ENCODE measurements around the gene RGS7.
"Not testable (repeated sequence)": the region's sequence is repeated elsewhere in the genome, so short reads cannot be mapped to it uniquely, and the experiment has no call there.

The RGS7 gene

DNA sequence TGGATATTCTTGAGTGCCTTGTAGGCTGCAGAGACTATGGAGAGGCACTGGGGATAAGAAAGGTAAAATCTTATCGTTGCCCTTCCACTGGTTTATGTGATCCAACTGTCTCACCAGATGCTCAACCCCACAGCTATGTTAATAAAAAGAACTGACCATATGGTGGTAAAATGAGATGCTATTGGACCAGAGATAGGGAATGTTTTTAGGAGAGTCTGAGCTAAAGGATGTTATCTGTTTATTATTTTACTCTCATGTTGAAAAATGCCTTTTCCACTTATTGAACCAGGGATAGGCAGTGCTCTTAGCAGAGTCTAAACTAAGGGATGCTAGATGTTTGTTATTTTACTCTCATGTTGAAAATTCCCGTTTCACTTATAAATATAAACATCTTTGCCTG, 572.2 kb downstream of the RGS7 start:
- H4K20me1 ChIP-seq (ENCODE audit: insufficient read depth, low read length, poor library complexity, severe bottlenecking), result no peaks in the 10 kb centered on the region
- H3K9me2 ChIP-seq (replicated peaks; ENCODE audit: low read depth, low read length), result no peaks in the 10 kb centered on the region
- no peak overlapping the region for H3K9ac ChIP-seq (ENCODE audit: low read depth, low read length, poor library complexity, severe bottlenecking)
- H2AFZ ChIP-seq (ENCODE audit: low read length), result no peak overlapping the region
- H3F3A ChIP-seq (ENCODE audit: low read depth), result no peaks in the 10 kb centered on the region
- H3K79me2 ChIP-seq (ENCODE audit: insufficient read depth, low read length), result no peaks in the 10 kb centered on the region
- H3K27me3 ChIP-seq (ENCODE audit: insufficient read depth, low read length, poor library complexity, severe bottlenecking), result no peaks in the 10 kb centered on the region
- TF ChIP-seq, protein P1, sequence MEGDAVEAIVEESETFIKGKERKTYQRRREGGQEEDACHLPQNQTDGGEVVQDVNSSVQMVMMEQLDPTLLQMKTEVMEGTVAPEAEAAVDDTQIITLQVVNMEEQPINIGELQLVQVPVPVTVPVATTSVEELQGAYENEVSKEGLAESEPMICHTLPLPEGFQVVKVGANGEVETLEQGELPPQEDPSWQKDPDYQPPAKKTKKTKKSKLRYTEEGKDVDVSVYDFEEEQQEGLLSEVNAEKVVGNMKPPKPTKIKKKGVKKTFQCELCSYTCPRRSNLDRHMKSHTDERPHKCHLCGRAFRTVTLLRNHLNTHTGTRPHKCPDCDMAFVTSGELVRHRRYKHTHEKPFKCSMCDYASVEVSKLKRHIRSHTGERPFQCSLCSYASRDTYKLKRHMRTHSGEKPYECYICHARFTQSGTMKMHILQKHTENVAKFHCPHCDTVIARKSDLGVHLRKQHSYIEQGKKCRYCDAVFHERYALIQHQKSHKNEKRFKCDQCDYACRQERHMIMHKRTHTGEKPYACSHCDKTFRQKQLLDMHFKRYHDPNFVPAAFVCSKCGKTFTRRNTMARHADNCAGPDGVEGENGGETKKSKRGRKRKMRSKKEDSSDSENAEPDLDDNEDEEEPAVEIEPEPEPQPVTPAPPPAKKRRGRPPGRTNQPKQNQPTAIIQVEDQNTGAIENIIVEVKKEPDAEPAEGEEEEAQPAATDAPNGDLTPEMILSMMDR (conservative IDR thresholded peaks at IDR 0.05; ENCODE audit: low read length), result no peak
- TF ChIP-seq EZH2phosphoT487 (IDR thresholded peaks at IDR 0.05; ENCODE audit: borderline replicate concordance), result no peak
- no peaks in the 10 kb centered on the region for H3K36me3 ChIP-seq (ENCODE audit: insufficient read depth, low read length)
- no peak overlapping the region for H3K4me3 ChIP-seq (ENCODE audit: low read length, poor library complexity, severe bottlenecking)
- H3K9me3 ChIP-seq (ENCODE audit: insufficient read depth, low read depth, low read length), result no peaks in the 10 kb centered on the region
- H3K4me1 ChIP-seq (ENCODE audit: insufficient read depth, low read length, poor library complexity, severe bottlenecking), result no peaks in the 10 kb centered on the region
- H3K4me2 ChIP-seq (ENCODE audit: low read depth, low read length, poor library complexity, severe bottlenecking), result no peak overlapping the region

DNA sequence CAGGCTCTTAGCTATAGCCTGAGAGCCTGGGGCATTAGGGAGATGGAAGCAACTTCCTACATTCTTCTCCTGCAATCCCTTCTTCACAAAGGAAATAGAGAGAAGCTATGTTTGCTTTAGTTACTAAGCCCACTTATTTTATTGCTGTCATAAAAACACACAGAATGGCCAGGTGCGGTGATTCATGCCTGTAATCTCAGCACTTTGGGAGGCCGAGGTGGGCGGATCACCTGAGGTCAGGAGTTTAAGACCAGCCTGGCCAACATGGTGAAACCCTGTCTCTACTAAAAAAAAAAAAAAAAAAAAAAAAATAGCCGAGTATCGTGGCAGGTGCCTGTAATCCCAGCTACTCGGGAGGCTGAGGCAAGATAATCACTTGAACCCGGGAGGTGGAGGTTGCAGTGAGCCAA, 573.3 kb downstream of the RGS7 start:
- H3K9me3 ChIP-seq (ENCODE audit: insufficient read depth, low read depth, low read length); H3K4me1 ChIP-seq (ENCODE audit: insufficient read depth, low read length, poor library complexity, severe bottlenecking); H3K4me2 ChIP-seq (ENCODE audit: low read depth, low read length, poor library complexity, severe bottlenecking); H4K20me1 ChIP-seq (ENCODE audit: insufficient read depth, low read length, poor library complexity, severe bottlenecking); H3K9ac ChIP-seq (ENCODE audit: low read depth, low read length, poor library complexity, severe bottlenecking); H3F3A ChIP-seq (ENCODE audit: low read depth); H3K27me3 ChIP-seq (ENCODE audit: insufficient read depth, low read length, poor library complexity, severe bottlenecking); H3K79me2 ChIP-seq (ENCODE audit: insufficient read depth, low read length); H3K36me3 ChIP-seq (ENCODE audit: insufficient read depth, low read length); H3K9me2 ChIP-seq (replicated peaks; ENCODE audit: low read depth, low read length); H3K4me3 ChIP-seq (ENCODE audit: low read length, poor library complexity, severe bottlenecking); H2AFZ ChIP-seq (ENCODE audit: low read length): not testable (repeated sequence)

DNA sequence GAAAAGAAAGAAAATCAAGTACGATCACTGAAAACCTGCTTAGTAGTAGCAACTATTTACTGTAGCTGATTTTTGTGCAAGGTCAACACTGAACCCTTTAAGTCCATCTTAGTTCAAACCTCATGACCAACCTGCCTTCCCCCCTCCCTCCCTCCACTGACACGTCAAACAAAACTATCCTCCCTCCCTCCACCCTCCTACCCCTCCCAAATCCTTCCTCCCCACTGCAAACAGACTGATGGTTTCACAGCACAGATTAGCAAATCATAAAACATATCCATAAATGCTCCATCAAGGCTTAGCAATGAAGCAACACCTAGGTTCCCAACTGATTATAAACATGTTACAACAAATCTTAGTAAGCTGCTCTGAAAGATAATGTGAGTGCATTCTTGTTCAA, 580.8 kb downstream of the RGS7 start:
- no peak for TF ChIP-seq EZH2phosphoT487 (IDR thresholded peaks at IDR 0.05; ENCODE audit: borderline replicate concordance)
- TF ChIP-seq, protein P1 (conservative IDR thresholded peaks at IDR 0.05; ENCODE audit: low read length), result no peak
- Histone ChIP-seq H4K20me1 (ENCODE audit: insufficient read depth, low read length, poor library complexity, severe bottlenecking) (no peaks in the 10 kb centered on the region), H3K4me1 (ENCODE audit: insufficient read depth, low read length, poor library complexity, severe bottlenecking) (no peaks in the 10 kb centered on the region), H3K4me3 (ENCODE audit: low read length, poor library complexity, severe bottlenecking) (no peak overlapping the region), H3K9me3 (ENCODE audit: insufficient read depth, low read depth, low read length) (no peaks in the 10 kb centered on the region), H3K4me2 (ENCODE audit: low read depth, low read length, poor library complexity, severe bottlenecking) (no peak overlapping the region), H3K79me2 (ENCODE audit: insufficient read depth, low read length) (no peaks in the 10 kb centered on the region), H3K27me3 (ENCODE audit: insufficient read depth, low read length, poor library complexity, severe bottlenecking) (no peaks in the 10 kb centered on the region), H3K9ac (ENCODE audit: low read depth, low read length, poor library complexity, severe bottlenecking) (no peak overlapping the region), H3K9me2 (replicated peaks; ENCODE audit: low read depth, low read length) (no peaks in the 10 kb centered on the region), H2AFZ (ENCODE audit: low read length) (no peak overlapping the region), H3K36me3 (ENCODE audit: insufficient read depth, low read length) (no peaks in the 10 kb centered on the region), H3F3A (ENCODE audit: low read depth) (no peaks in the 10 kb centered on the region)

DNA sequence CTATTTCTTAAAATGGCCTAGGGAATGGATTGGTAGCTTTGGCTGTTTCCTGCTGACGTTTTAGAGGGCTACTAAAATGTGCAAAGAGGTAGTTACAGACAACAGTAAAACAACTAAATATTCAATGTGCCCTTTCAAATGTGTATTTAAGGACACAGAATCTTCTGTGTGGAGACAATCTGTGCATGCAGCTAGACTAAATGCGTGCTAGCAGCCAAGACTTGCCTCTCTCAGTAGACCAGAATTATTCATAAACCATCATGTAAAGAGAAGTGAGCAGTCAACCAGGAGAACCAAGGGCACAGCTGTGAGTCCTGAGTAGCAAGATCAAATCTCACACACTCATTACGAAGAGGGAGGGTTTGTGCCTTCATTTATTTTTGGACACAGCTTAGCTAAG, 584.9 kb downstream of the RGS7 start:
- Histone ChIP-seq H3K36me3 (ENCODE audit: insufficient read depth, low read length) (no peaks in the 10 kb centered on the region), H3K9me3 (ENCODE audit: insufficient read depth, low read depth, low read length) (no peaks in the 10 kb centered on the region), H3K79me2 (ENCODE audit: insufficient read depth, low read length) (no peaks in the 10 kb centered on the region), H3K4me3 (ENCODE audit: low read length, poor library complexity, severe bottlenecking) (no peak overlapping the region), H4K20me1 (ENCODE audit: insufficient read depth, low read length, poor library complexity, severe bottlenecking) (no peaks in the 10 kb centered on the region), H3F3A (ENCODE audit: low read depth) (no peaks in the 10 kb centered on the region), H2AFZ (ENCODE audit: low read length) (no peak overlapping the region), H3K4me2 (ENCODE audit: low read depth, low read length, poor library complexity, severe bottlenecking) (no peak overlapping the region), H3K27me3 (ENCODE audit: insufficient read depth, low read length, poor library complexity, severe bottlenecking) (no peaks in the 10 kb centered on the region), H3K9ac (ENCODE audit: low read depth, low read length, poor library complexity, severe bottlenecking) (no peak overlapping the region), H3K4me1 (ENCODE audit: insufficient read depth, low read length, poor library complexity, severe bottlenecking) (no peaks in the 10 kb centered on the region), H3K9me2 (replicated peaks; ENCODE audit: low read depth, low read length) (no peaks in the 10 kb centered on the region)
- no peak for TF ChIP-seq EZH2phosphoT487 (IDR thresholded peaks at IDR 0.05; ENCODE audit: borderline replicate concordance)
- TF ChIP-seq, protein P1 (conservative IDR thresholded peaks at IDR 0.05; ENCODE audit: low read length), result no peak
